AG04450 (cell line): ENCODE measurements around the gene KMT2E. TPM values are rescaled to one million over a fixed set of nuclear protein-coding genes. Genes with fewer than 3 reads are reported as not detected.
"Not testable (repeated sequence)": the region's sequence is repeated elsewhere in the genome, so short reads cannot be mapped to it uniquely, and the experiment has no call there.

Experiments
- CTCF ChIA-PET: fragments of 300-600, 350-600 bp; formaldehyde crosslinking; extraction: SDS; loops from one replicate; lab custom pipeline; 2022; ENCODE audit warnings: antibody characterized with exemption, inconsistent platforms; lab: Charles Lee
- POLR2A ChIA-PET: fragments of 350-600 bp; formaldehyde crosslinking; extraction: SDS; loops from one replicate; lab custom pipeline; 2021; ENCODE audit warnings: antibody characterized with exemption, inconsistent platforms; lab: Yijun Ruan, JAX
- DNase-seq: peaks from one replicate; pipeline ENCODE4 v3.0.0-alpha.2; 2011; ENCODE audit warnings: low read depth, low spot score
- H3K27ac ChIP-seq: one replicate; pipeline ENCODE4 v1.5.1; 2012; ENCODE audit warnings: low read depth, low read length, control low read depth
- H3K27me3 ChIP-seq: one replicate; pipeline ENCODE4 v1.6.0; 2012; ENCODE audit warnings: low read length; ENCODE audit not compliant: control insufficient read depth, insufficient read depth
- H3K4me3 ChIP-seq: 2 replicates; pipeline ENCODE4 v1.5.1; 2011; ENCODE audit warnings: mild to moderate bottlenecking, low read depth, low read length, control low read depth
- H3K9me3 ChIP-seq: 2 replicates; pipeline ENCODE4 v1.5.1; 2012; ENCODE audit warnings: low read length; ENCODE audit not compliant: control insufficient read depth, insufficient read depth
- CTCF ChIP-seq: IDR thresholded peaks from 2 replicates; pipeline ENCODE4 v1.5.1; 2011; ENCODE audit warnings: low read depth, low read length, control low read depth, inconsistent platforms
- polyA plus RNA-seq: library from polyadenylated mRNA; depleted of rRNA; stranded (reverse); fragments of >200 nt; gene quantifications from 2 replicates; pipeline ENCODE4 v1.2.3, GENCODE V29; 2011

The KMT2E gene
- polyA plus RNA-seq, 1 experiment: 13.8 TPM

GRCh38 chr7:105037319-105037718 lies 23.3 kb downstream of the KMT2E start:
- DNase-seq: no peak
- no peaks in the 10 kb centered on the region for H3K27me3 ChIP-seq
- TF ChIP-seq CTCF: no peak
- H3K27ac ChIP-seq: no peak overlapping the region
- H3K4me3 ChIP-seq: no peak overlapping the region
- no peaks in the 10 kb centered on the region for H3K9me3 ChIP-seq
- CTCF ChIA-PET: no interaction called here
- POLR2A ChIA-PET: no interaction called here

- ChIA-PET POLR2A (no interaction called here), CTCF (no interaction called here)
- no peak for DNase-seq
- Histone ChIP-seq H3K9me3 (no peaks in the 10 kb centered on the region), H3K27me3 (no peaks in the 10 kb centered on the region), H3K4me3 (no peak overlapping the region), H3K27ac (no peak overlapping the region)
- TF ChIP-seq CTCF: no peak
Measured at GRCh38 chr7:105044449-105045070, 30.6 kb downstream of the KMT2E start.

GRCh38 chr7:105046414-105046813 lies 32.4 kb downstream of the KMT2E start:
- DNase-seq: peak; percentile 6
- ChIA-PET POLR2A (no interaction called here), CTCF (interaction anchor here (1.8 kb wide), 1 partner anchor 65 kb away, joined by 6 read pairs; no protein-coding TSS in a partner anchor)
- Histone ChIP-seq H3K4me3 (no peak overlapping the region), H3K27me3 (no peaks in the 10 kb centered on the region), H3K27ac (no peak overlapping the region), H3K9me3 (no peaks in the 10 kb centered on the region)
- no peak for TF ChIP-seq CTCF

- POLR2A ChIA-PET: no interaction called here
- H3K27me3 ChIP-seq: no peaks in the 10 kb centered on the region
- no peak overlapping the region for H3K4me3 ChIP-seq
- H3K9me3 ChIP-seq: no peaks in the 10 kb centered on the region
- no peak for DNase-seq
- TF ChIP-seq CTCF: no peak
- CTCF ChIA-PET: interaction anchor here (1.8 kb wide), 1 partner anchor 67 kb away, joined by 6 read pairs; no protein-coding TSS in a partner anchor
- no peak overlapping the region for H3K27ac ChIP-seq
Measured at GRCh38 chr7:105047932-105048331, 33.9 kb downstream of the KMT2E start.

- no peak for TF ChIP-seq CTCF
- no peaks in the 10 kb centered on the region for H3K27me3 ChIP-seq
- ChIA-PET POLR2A (no interaction called here), CTCF (interaction anchor here (0.6 kb wide), 1 partner anchor 1989 kb away, joined by 4 read pairs; no protein-coding TSS in a partner anchor)
- DNase-seq: no peak
- H3K27ac ChIP-seq: no peak overlapping the region
- no peak overlapping the region for H3K4me3 ChIP-seq
- no peaks in the 10 kb centered on the region for H3K9me3 ChIP-seq
Measured at GRCh38 chr7:105050493-105050892, 36.5 kb downstream of the KMT2E start.

GRCh38 chr7:105050899-105051298 lies 36.9 kb downstream of the KMT2E start:
- H3K9me3 ChIP-seq, CTCF ChIA-PET, DNase-seq, H3K27ac ChIP-seq, H3K4me3 ChIP-seq, POLR2A ChIA-PET, H3K27me3 ChIP-seq: not testable (repeated sequence)
